ENCODE measurements around the gene SNRPD3.

DNA sequence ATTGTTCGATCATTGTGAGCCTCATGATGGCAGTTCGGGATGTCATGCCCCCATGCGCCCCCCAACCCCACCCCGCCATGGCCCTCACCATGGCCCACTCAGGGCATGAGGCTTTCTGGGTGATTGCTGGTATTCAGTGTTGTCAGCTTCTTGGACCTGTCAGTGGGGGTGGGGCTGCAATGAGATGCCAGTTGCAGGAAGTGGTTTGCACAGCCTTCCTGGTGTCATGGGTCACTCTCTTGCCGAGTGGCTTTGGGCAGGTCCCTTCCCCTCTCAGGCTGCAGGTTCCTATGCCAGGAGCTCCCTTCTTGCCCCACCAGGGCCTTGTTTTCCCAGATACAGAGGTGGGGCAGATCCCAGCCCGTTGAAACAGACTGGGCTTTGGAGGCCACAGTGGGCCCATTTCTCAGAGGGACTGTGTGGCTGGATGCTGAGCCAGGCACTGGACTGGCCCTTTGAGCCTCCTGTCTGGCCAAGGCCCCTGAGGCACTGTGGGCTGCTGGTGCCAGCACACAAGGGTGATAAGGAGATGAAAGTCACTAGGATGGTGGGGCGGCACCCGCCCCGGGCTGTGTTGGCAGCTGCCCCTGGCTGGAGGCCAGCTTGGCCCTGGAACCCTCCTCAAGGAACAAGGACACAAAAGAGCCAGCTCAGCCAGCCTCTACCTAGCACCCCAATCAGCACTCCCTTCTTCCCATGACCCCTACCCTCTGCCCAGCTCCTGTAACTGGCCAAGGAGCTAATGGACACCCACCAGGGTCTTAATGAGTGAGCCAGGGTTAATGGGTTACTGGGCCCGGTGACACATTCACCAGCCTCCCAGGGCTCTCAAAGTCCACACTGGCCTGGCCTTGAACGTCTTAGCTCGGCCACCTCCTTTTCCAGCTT is 45.7 kb downstream of the SNRPD3 start:
- TF ChIP-seq CTCF (IDR thresholded peaks at IDR 0.05): no peak
- TF ChIP-seq POLR2AphosphoS5 (IDR thresholded peaks at IDR 0.05): peak in 1 of 3 donors; percentile 44
- no peak for TF ChIP-seq EP300 (IDR thresholded peaks at IDR 0.05; ENCODE audit: low read depth)
- no peak for TF ChIP-seq POLR2A (IDR thresholded peaks at IDR 0.05)

All from transverse colon (tissue), 4 donors.